Endothelial cell of umbilical vein (primary cell): ENCODE results near the gene ARHGEF26. TPM values are rescaled to one million over a fixed set of nuclear protein-coding genes. Genes with fewer than 3 reads are reported as not detected.

Experiments used
- BruUV-seq: library from RNA; stranded (reverse); fragments of 400-500 nt; replicated peaks from 2 replicates; lab custom pipeline; 2021; lab: Mats Ljungman, UMichigan
- CTCF ChIA-PET: fragments of 300-600, 350-600 bp; sonication (Branson Sonifier 250); formaldehyde crosslinking; loops from one replicate; lab custom pipeline; 2021; ENCODE audit warnings: antibody characterized with exemption, inconsistent platforms; lab: Charles Lee
- POLR2A ChIA-PET: fragments of 300-600, 350-600 bp; sonication (Branson Sonifier 250); formaldehyde crosslinking; loops from one replicate; lab custom pipeline; 2021; ENCODE audit warnings: antibody characterized with exemption, inconsistent platforms; lab: Charles Lee
- DNase-seq: peaks from one replicate; pipeline ENCODE4 v3.0.0-alpha.2; 2011; ENCODE audit warnings: low read depth, low spot score
- FAIRE-seq: peaks from 2 replicates; lab custom pipeline; 2011; peaks lifted over from hg19 to GRCh38; lab: Jason Lieb, UNC
- H2AFZ ChIP-seq: 2 replicates; pipeline ENCODE4 v1.6.0; 2012; ENCODE audit warnings: low read depth, low read length, control low read depth, inconsistent platforms
- H3K27ac ChIP-seq: 2 replicates; pipeline ENCODE4 v1.5.1; 2011; ENCODE audit warnings: low read depth, mild to moderate bottlenecking, control low read depth, low read length, moderate library complexity; ENCODE audit not compliant: insufficient read depth
- H3K27me3 ChIP-seq, 2 experiments: 2 replicates each; pipeline versions ENCODE4 v1.6.0 to v1.6.1; 2011; ENCODE audit warnings: low read length in 2 of 2, mixed read lengths in 1 of 2; ENCODE audit not compliant: control insufficient read depth in 2 of 2, insufficient read depth in 2 of 2
- H3K36me3 ChIP-seq, 2 experiments: 2 replicates in 1 of 2; 3 replicates in 1 of 2; pipeline ENCODE4 v1.5.1; 2011; ENCODE audit warnings: low read length in 2 of 2, mild to moderate bottlenecking in 1 of 2, moderate library complexity in 1 of 2; ENCODE audit not compliant: control insufficient read depth in 2 of 2, insufficient read depth in 2 of 2; ENCODE audit errors: extremely low read depth in 1 of 2
- H3K4me1 ChIP-seq: 3 replicates; pipeline ENCODE4 v1.5.1; 2011; ENCODE audit warnings: mild to moderate bottlenecking, low read length; ENCODE audit not compliant: control insufficient read depth, insufficient read depth; ENCODE audit errors: extremely low read depth
- H3K4me2 ChIP-seq: 2 replicates; pipeline ENCODE4 v1.6.1; 2011; ENCODE audit warnings: low read length, control low read depth, mixed read lengths; ENCODE audit not compliant: insufficient read depth
- H3K4me3 ChIP-seq, 3 experiments: fragments of 200-600 bp in 1 of 3; sonication (generic), shearing (Covaris generic) in 1 of 3; replicated peaks in 1 of 3; 2 replicates each; pipeline ENCODE4 v1.5.1; 2011 to 2016; ENCODE audit warnings: control low read depth in 3 of 3, low read length in 3 of 3, mild to moderate bottlenecking in 2 of 3, inconsistent platforms in 1 of 3, low read depth in 1 of 3, moderate library complexity in 1 of 3; ENCODE audit not compliant: insufficient read depth in 1 of 3
- H3K79me2 ChIP-seq: 2 replicates; pipeline ENCODE4 v1.6.0; 2012; ENCODE audit warnings: low read length, inconsistent platforms; ENCODE audit not compliant: control insufficient read depth, insufficient read depth
- H3K9ac ChIP-seq: replicated peaks from 2 replicates; pipeline ENCODE3; 2011; ENCODE audit warnings: low read length, control low read depth; ENCODE audit not compliant: insufficient read depth; ENCODE audit errors: extremely low read depth
- H3K9me1 ChIP-seq: replicated peaks from 3 replicates; pipeline ENCODE4 v1.6.0; 2011; ENCODE audit warnings: mild to moderate bottlenecking, low read length; ENCODE audit not compliant: control insufficient read depth, insufficient read depth; ENCODE audit errors: extremely low read depth
- H3K9me3 ChIP-seq: replicated peaks from 2 replicates; pipeline ENCODE4 v1.5.1; 2012; ENCODE audit warnings: low read length, inconsistent platforms; ENCODE audit not compliant: control insufficient read depth, insufficient read depth
- H4K20me1 ChIP-seq: replicated peaks from 2 replicates; pipeline ENCODE3; 2011; ENCODE audit warnings: mild to moderate bottlenecking, low read length; ENCODE audit not compliant: control insufficient read depth, insufficient read depth; ENCODE audit errors: extremely low read depth
- CTCF ChIP-seq, 2 donors: IDR thresholded peaks; 1 replicate in 1 of 2; 2 replicates in 1 of 2; pipeline ENCODE4 v1.5.1; 2011; ENCODE audit warnings: low read length in 2 of 2, mild to moderate bottlenecking in 2 of 2, moderate library complexity in 2 of 2, control low read depth in 1 of 2, inconsistent platforms in 1 of 2, low read depth in 1 of 2; ENCODE audit not compliant: insufficient read depth in 1 of 2; ENCODE audit errors: extremely low read depth in 1 of 2
- EZH2 ChIP-seq: IDR thresholded peaks from 2 replicates; pipeline ENCODE4 v1.6.1; 2012; ENCODE audit warnings: borderline replicate concordance, low read depth, mild to moderate bottlenecking, moderate library complexity, low read length, inconsistent platforms; ENCODE audit not compliant: severe bottlenecking
- FOS ChIP-seq: IDR thresholded peaks from 2 replicates; pipeline ENCODE4 v1.6.1; 2011; ENCODE audit warnings: mild to moderate bottlenecking, low read length, moderate library complexity, borderline replicate concordance; ENCODE audit not compliant: insufficient read depth
- GATA2 ChIP-seq: IDR thresholded peaks from 2 replicates; pipeline ENCODE4 v1.7.0; 2011; ENCODE audit warnings: low read depth, mild to moderate bottlenecking, moderate library complexity, mixed read lengths, low read length; ENCODE audit not compliant: insufficient read length, insufficient read depth
- JUN ChIP-seq: IDR thresholded peaks from 2 replicates; pipeline ENCODE4 v1.6.1; 2011; ENCODE audit warnings: borderline replicate concordance, low read depth; ENCODE audit not compliant: insufficient read length, insufficient read depth
- MAX ChIP-seq: IDR thresholded peaks from 2 replicates; pipeline ENCODE4 v1.6.1; 2011; ENCODE audit not compliant: insufficient read depth, insufficient read length
- MYC ChIP-seq: IDR thresholded peaks from one replicate; pipeline ENCODE4 v1.6.1; 2011; ENCODE audit warnings: mild to moderate bottlenecking, low read depth, low read length
- POLR2A ChIP-seq: IDR thresholded peaks from 2 replicates; pipeline ENCODE4 v1.6.1; 2012; ENCODE audit warnings: low read depth, mild to moderate bottlenecking, control low read depth, low read length
- POLR2AphosphoS5 ChIP-seq: IDR thresholded peaks from 2 replicates; pipeline ENCODE4 v1.6.1; 2012; ENCODE audit warnings: low read depth, mild to moderate bottlenecking, control low read depth, low read length, moderate library complexity; ENCODE audit not compliant: insufficient read depth
- dilution Hi-C: fragments of 300-500 bp; cut with MboI; formaldehyde crosslinking; loops from one replicate; pipeline ENCODE4 v1.15.0; 2019; ENCODE audit warnings: low sequenced_read_pairs; ENCODE audit not compliant: extremely low pct_ligation_motif_present
- intact Hi-C: fragments of 100-400 bp; cut with micrococcal nuclease; formaldehyde crosslinking; loops from one replicate; pipeline ENCODE4 v1.10.0; 2022
- polyA plus RNA-seq, 4 experiments: library from polyadenylated mRNA; depleted of rRNA in 3 of 4; stranded (reverse) in 3 of 4; unstranded in 1 of 4; fragments of >200 nt; gene quantifications; 2 replicates each; pipeline versions ENCODE4 v1.2.1 to v1.2.3, GENCODE V29; 2011 to 2012; ENCODE audit warnings: missing spikeins in 1 of 4
- total RNA-seq: library from RNA; stranded (reverse); gene quantifications from 2 replicates; pipeline ENCODE4 v1.2.3, GENCODE V29; 2021

ARHGEF26 gene
- total and polyA plus RNA-seq, 2 donors (not counting 3 experiments of a cell fraction or from before 2014, with no cell fraction given) = 0.57 to 2.9 TPM

GRCh38 chr3:154115332-154115731 lies 5.9 kb upstream of the ARHGEF26 start:
- FAIRE-seq (no peak), DNase-seq (no peak)
- no peaks in the 10 kb centered on the region for H3K4me1 ChIP-seq
- intact Hi-C loops = no loop called here
- H3K9me3 ChIP-seq = no peaks in the 10 kb centered on the region
- H4K20me1 ChIP-seq = no peaks in the 10 kb centered on the region
- dilution Hi-C loops = no loop called here
- TF ChIP-seq MYC (no peak), CTCF (IDR thresholded peaks at IDR 0.05; ENCODE audit: extremely low read depth in 1 of 2, insufficient read depth in 1 of 2, low read depth in 1 of 2, low read length in 2 of 2) (no peak), FOS (no peak), JUN (no peak), POLR2A (no peak), MAX (no peak), POLR2AphosphoS5 (no peak), GATA2 (no peak), EZH2 (no peak)
- no peak overlapping the region for H3K4me2 ChIP-seq
- ChIA-PET CTCF (no interaction called here), POLR2A (no interaction called here)
- H3K36me3 ChIP-seq = no peaks in the 10 kb centered on the region
- no peaks in the 10 kb centered on the region for H3K9me1 ChIP-seq
- H2AFZ ChIP-seq = no peak overlapping the region
- no TSS peak for BruUV-seq
- no peak overlapping the region for H3K4me3 ChIP-seq
- H3K9ac ChIP-seq = no peak overlapping the region
- peaks cover 2 to 9% of the 10 kb centered on the region in 2 experiments for H3K27me3 ChIP-seq
- H3K79me2 ChIP-seq = no peaks in the 10 kb centered on the region
- H3K27ac ChIP-seq = no peak overlapping the region
